H1 (cell line): ENCODE results near the gene ZBED5.

Experiments
- EGR1 ChIP-seq: IDR thresholded peaks from 2 replicates; pipeline ENCODE4 v1.6.1; 2011; ENCODE audit warnings: low read depth, low read length, borderline replicate concordance
- EZH2 ChIP-seq: fragments of 200-600 bp; sonication (generic); IDR thresholded peaks from 2 replicates; pipeline ENCODE4 v1.7.1; 2012; ENCODE audit warnings: low read depth, mild to moderate bottlenecking, moderate library complexity, low read length, inconsistent platforms; ENCODE audit not compliant: severe bottlenecking
- TCF12 ChIP-seq: IDR thresholded peaks from 2 replicates; pipeline ENCODE4 v1.6.1; 2011; ENCODE audit warnings: low read depth, mild to moderate bottlenecking, low read length
- TF ChIP-seq, protein P1 (sequence below): IDR thresholded peaks from 2 replicates; pipeline ENCODE4 v1.6.1; 2012; ENCODE audit warnings: inconsistent platforms
- TF ChIP-seq, protein P2 (sequence below), 3 experiments: IDR thresholded peaks; 1 replicate in 2 of 3; 2 replicates in 1 of 3; pipeline versions ENCODE4 v1.5.1 to v1.6.1; 2011; ENCODE audit warnings: low read length in 3 of 3, mild to moderate bottlenecking in 3 of 3, inconsistent platforms in 2 of 3, low read depth in 1 of 3, moderate library complexity in 1 of 3; ENCODE audit not compliant: insufficient read depth in 1 of 3; ENCODE audit errors: control extremely low read depth in 1 of 3

DNA sequence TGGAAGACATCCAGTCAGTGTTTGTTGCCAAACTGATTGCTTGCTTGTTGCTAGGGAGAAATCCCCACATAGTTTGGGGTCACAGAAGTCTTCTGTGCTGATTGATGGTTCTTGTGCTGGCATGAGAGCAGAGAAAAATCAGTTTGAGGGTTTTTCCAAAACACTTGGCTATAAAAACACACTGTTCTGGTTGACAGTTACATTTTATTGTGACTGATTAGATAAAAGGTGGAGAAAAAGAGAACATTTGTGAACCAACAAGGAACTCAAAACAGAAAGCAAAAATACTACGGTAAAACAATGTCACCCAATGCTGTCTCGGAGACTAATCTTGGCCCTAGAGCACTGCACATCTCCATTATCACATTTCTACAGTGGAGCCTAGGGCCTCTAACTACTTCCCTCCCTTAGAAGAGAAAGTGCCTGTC, 34.7 kb downstream of the ZBED5 start:
- TF ChIP-seq EZH2: no peak
- TF ChIP-seq, protein P1, sequence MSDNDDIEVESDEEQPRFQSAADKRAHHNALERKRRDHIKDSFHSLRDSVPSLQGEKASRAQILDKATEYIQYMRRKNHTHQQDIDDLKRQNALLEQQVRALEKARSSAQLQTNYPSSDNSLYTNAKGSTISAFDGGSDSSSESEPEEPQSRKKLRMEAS: no peak
- TF ChIP-seq, protein P2, sequence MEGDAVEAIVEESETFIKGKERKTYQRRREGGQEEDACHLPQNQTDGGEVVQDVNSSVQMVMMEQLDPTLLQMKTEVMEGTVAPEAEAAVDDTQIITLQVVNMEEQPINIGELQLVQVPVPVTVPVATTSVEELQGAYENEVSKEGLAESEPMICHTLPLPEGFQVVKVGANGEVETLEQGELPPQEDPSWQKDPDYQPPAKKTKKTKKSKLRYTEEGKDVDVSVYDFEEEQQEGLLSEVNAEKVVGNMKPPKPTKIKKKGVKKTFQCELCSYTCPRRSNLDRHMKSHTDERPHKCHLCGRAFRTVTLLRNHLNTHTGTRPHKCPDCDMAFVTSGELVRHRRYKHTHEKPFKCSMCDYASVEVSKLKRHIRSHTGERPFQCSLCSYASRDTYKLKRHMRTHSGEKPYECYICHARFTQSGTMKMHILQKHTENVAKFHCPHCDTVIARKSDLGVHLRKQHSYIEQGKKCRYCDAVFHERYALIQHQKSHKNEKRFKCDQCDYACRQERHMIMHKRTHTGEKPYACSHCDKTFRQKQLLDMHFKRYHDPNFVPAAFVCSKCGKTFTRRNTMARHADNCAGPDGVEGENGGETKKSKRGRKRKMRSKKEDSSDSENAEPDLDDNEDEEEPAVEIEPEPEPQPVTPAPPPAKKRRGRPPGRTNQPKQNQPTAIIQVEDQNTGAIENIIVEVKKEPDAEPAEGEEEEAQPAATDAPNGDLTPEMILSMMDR (IDR thresholded peaks at IDR 0.05; ENCODE audit: control extremely low read depth in 1 of 3, insufficient read depth in 1 of 3, low read depth in 1 of 3, low read length in 3 of 3): no peak
- TF ChIP-seq EGR1: no peak
- no peak for TF ChIP-seq TCF12
